Stimulated activated CD8-positive, alpha-beta memory T cell treated with anti-CD3 and anti-CD28 coated beads, Interleukin-12 subunit alpha, Interleukin-12 subunit beta, amount 100 ng/mL, for 24 hours (primary cell): ENCODE data around the gene TNP1.

Source experiments
- DNase-seq: peaks from one replicate; pipeline ENCODE4 v3.0.0-alpha.2; 2020; ENCODE audit errors: extremely low read depth

Gene TNP1

GRCh38 chr2:216875862-216876261 is 16.0 kb upstream of the TNP1 start:
- DNase-seq = no peak

GRCh38 chr2:216873573-216873972 is 13.7 kb upstream of the TNP1 start:
- DNase-seq = no peak

GRCh38 chr2:216872624-216873023 is 12.8 kb upstream of the TNP1 start:
- no peak for DNase-seq

DNA sequence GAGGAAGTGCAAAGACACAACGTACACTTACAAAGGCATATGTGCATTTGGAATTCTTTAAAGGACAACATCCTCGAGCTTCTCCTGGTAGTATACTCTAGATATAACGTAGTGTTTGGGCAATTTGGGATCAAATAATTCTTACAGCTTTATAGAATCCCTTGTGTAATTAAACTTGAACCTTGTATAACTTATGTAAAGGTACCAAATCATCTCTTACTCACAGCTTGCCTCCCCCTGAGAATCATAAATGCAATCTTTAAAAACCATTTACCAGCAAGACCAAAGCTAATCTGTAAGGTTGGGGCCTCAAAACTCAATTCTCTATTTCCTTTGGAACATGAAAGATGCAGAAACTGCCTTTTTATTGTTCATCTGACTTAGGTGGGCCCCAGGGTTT is 12.2 kb upstream of the TNP1 start:
- no peak for DNase-seq

DNA sequence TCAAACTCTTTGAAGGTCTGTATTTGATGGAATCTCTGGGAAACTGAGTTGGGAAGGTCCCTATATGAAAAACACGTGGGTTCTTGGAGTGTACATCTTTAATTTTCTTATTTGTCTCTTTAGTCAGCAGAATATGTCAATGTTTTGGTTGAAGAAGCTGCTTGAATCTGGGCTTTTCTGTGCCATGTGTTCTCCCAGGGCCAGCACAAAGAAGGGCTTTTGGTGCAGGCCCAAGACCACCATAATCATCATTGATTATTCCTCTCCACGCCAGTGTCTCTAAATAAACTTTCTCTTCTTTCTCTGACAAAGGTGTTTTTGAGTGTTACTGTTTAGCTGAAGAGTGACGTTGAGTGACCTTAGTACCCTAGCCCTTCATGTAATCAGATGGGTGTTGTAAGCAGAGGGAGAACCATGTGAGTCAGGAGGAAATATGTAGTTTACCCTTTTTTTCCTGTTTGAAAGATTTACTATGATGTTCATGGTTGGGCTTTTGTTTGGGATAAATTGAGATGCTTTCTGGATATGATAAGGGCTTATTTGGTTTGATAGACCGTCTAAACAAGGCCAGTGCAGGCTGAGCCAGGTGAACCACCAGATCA is 11.6 kb upstream of the TNP1 start:
- no peak for DNase-seq

GRCh38 chr2:216870508-216871332 is 10.9 kb upstream of the TNP1 start:
- no peak for DNase-seq

GRCh38 chr2:216866515-216867095 is 6.7 kb upstream of the TNP1 start:
- DNase-seq = no peak

DNA sequence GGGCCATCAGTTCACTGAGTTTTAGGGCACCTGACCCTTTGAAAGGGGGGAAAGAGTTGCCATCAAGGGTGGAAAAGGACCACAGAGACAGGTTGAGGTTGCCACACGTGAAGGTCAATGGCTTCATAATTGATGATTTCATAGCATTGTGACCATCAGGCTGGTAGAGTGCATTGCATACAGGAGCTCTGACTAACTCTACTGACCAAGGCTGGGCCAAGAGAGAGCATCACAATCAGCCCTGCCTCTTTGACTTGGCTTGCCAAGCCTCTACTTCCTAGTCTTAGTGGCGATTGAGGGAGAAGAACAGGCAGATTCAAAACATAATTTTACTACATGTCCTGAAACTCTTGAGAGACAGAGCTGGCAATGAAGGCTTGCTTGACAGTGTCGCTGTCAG is 5.8 kb upstream of the TNP1 start:
- DNase-seq = no peak

- DNase-seq = no peak
Measured at GRCh38 chr2:216863946-216864345, 4.1 kb upstream of the TNP1 start.

GRCh38 chr2:216862628-216863398 is 2.9 kb upstream of the TNP1 start:
- DNase-seq = no peak

GRCh38 chr2:216860426-216861137 is 718 bp upstream of the TNP1 start:
- DNase-seq = no peak

GRCh38 chr2:216858312-216858711 is 1.6 kb downstream of the TNP1 start:
- no peak for DNase-seq

GRCh38 chr2:216857131-216857550 is 2.7 kb downstream of the TNP1 start:
- DNase-seq = no peak

DNA sequence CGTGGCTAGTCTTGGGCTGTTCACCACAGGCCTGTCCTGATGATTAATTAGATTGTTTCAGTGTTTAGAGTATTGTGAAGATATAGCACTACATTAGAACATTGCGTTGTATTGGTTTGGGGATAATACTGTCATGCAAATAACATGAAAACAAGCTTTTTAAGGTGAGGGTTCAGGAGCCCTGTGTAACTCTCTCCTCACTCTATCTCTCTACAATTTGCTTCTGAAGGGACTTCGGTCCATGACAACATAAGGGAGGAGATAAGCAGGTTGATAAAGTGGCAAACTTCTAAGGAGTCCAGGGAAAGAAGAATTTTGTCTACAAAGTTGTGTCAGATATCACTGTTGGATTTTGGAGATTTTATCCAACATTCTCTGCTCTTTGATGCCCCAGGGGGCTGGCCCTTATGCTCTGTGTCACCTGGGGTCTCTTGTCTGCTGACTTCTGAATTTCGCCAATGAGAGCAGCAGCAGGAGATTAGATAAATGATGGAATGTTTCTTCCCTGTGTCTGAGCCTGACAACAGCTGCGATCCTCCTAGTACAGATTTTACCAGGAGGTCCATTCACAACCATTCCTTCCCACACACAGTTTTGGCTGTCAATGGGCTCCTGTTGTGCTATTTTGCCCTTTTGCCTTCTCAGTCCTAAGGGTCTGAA is 3.3 kb downstream of the TNP1 start:
- no peak for DNase-seq

- no peak for DNase-seq
Measured at GRCh38 chr2:216855605-216856004, 4.3 kb downstream of the TNP1 start.

- no peak for DNase-seq
Measured at GRCh38 chr2:216855079-216855478, 4.8 kb downstream of the TNP1 start.

GRCh38 chr2:216851486-216852090 is 8.3 kb downstream of the TNP1 start:
- DNase-seq = no peak

DNA sequence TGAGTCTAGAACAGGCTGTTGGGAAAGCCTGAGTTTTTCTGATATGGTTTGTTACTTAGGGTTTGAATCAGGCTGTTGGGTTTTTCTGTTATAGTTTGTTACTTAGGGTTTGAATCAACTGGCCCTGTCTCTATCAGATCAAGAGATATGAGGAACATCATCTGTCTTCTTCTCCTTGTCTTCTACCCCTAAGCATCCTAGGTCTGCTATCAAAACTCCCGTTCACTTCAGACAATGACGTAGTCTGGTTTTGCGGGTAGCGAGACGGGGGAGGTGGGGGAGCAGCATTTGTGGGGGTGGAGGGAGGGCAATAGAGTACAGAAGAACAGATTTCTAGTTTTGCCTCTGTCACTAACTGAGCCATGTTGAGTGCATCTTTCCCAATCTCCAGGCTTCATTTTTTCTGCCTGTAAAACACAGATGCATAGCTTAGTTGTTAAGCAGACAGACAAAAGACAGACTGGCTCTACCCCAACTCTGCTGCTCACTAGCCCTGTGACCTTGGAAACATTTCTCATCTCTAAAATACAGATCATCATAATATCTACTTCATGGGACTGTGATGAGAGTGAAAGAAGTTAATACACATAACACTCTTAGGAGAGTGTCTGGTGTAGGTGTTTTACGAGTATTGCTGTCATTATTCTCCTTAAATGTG is 9.1 kb downstream of the TNP1 start:
- no peak for DNase-seq

DNA sequence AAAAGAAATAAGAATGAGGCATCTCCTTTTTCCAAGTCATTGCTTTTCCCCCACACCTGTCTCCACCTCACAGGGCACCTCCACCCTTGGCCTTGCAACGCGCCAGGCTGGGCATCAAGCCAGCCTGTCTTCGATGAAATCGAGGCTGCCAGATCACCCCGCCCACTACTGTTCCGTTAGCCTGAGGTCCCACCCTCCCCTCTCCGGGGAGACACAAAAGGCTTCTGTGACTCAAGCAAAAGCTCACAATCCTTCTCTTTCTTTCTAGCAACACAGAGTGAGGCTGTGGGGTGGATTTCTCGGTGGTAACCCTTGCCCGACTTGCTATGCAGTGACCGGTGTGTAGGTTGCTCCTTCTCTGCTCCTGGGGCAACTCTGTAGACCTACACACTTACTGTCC is 9.9 kb downstream of the TNP1 start:
- no peak for DNase-seq

DNA sequence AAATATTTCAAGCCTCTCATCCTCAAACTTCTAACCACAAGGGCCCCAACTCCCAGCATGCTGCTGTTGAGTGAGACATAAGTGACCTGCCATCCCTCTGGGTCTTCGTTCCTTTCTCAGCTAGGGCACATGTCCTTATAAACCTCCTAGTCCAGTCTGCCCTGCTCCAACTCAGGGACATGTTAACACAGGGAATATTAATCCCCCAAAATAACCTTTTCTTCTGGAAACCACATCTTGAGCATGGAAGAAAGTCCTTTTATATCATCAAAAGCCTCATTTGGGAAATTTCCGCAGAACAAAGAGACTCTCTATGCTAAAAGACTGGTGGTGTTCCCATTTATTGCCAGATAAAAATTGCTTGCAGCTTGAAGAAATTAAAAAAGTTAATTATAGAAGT is 14.4 kb downstream of the TNP1 start:
- no peak for DNase-seq
